H9 (cell line): ENCODE measurements around the gene RPL29. TPM values are rescaled to one million over a fixed set of nuclear protein-coding genes. Genes with fewer than 3 reads are reported as not detected.

Source experiments
- DNase-seq: peaks from one replicate; pipeline ENCODE4 v3.0.0-alpha.2; 2017
- H2AFZ ChIP-seq: one replicate; pipeline ENCODE4 v1.6.1; 2013; ENCODE audit warnings: mild to moderate bottlenecking, low read length, control low read depth, moderate library complexity
- H2AK5ac ChIP-seq: 2 replicates; pipeline ENCODE4 v1.6.1; 2013; ENCODE audit warnings: low read length, control low read depth, mixed read lengths; ENCODE audit not compliant: insufficient read length
- H2BK120ac ChIP-seq: one replicate; pipeline ENCODE4 v1.6.1; 2013; ENCODE audit warnings: low read depth, mild to moderate bottlenecking, low read length, control low read depth, inconsistent platforms; ENCODE audit not compliant: poor library complexity, severe bottlenecking
- H2BK12ac ChIP-seq: 2 replicates; pipeline ENCODE4 v1.6.1; 2013; ENCODE audit warnings: low read length, control low read depth, mixed read lengths, low read depth; ENCODE audit not compliant: insufficient read length
- H2BK15ac ChIP-seq: 2 replicates; pipeline ENCODE4 v1.6.1; 2013; ENCODE audit warnings: low read depth, low read length, control low read depth
- H2BK20ac ChIP-seq: one replicate; pipeline ENCODE4 v1.6.1; 2013; ENCODE audit warnings: low read depth, mild to moderate bottlenecking, low read length, control low read depth, inconsistent platforms; ENCODE audit not compliant: poor library complexity, severe bottlenecking
- H2BK5ac ChIP-seq: 2 replicates; pipeline ENCODE4 v1.6.1; 2013; ENCODE audit warnings: low read length, control low read depth, mixed read lengths; ENCODE audit not compliant: insufficient read length
- H3K14ac ChIP-seq: 2 replicates; pipeline ENCODE4 v1.6.1; 2013; ENCODE audit warnings: low read length, control low read depth; ENCODE audit not compliant: insufficient read depth
- H3K18ac ChIP-seq: 2 replicates; pipeline ENCODE4 v1.6.1; 2013; ENCODE audit warnings: low read depth, mild to moderate bottlenecking, mixed read lengths, low read length, control low read depth; ENCODE audit not compliant: insufficient read length
- H3K23ac ChIP-seq: 2 replicates; pipeline ENCODE4 v1.6.1; 2013; ENCODE audit warnings: low read length, control low read depth, mixed read lengths, low read depth; ENCODE audit not compliant: insufficient read length
- H3K23me2 ChIP-seq: 2 replicates; pipeline ENCODE4 v1.6.1; 2013; ENCODE audit warnings: low read depth, mild to moderate bottlenecking, mixed read lengths, low read length, control low read depth; ENCODE audit not compliant: insufficient read length, poor library complexity, severe bottlenecking
- H3K27ac ChIP-seq: 2 replicates; pipeline ENCODE4 v1.5.1; 2013; ENCODE audit warnings: low read length, control low read depth, mixed read lengths, low read depth; ENCODE audit not compliant: insufficient read length
- H3K27me3 ChIP-seq: 2 replicates; pipeline ENCODE4 v1.6.1; 2013; ENCODE audit warnings: low read length, control low read depth, inconsistent platforms; ENCODE audit not compliant: insufficient read depth
- H3K4ac ChIP-seq: 2 replicates; pipeline ENCODE4 v1.6.1; 2013; ENCODE audit warnings: low read depth, mild to moderate bottlenecking, control low read depth, inconsistent platforms, low read length, moderate library complexity
- H3K4me1 ChIP-seq: 2 replicates; pipeline ENCODE4 v1.6.1; 2013; ENCODE audit warnings: low read length, control low read depth, inconsistent platforms; ENCODE audit not compliant: insufficient read depth
- H3K4me2 ChIP-seq: 2 replicates; pipeline ENCODE4 v1.6.1; 2013; ENCODE audit warnings: low read length, control low read depth, mixed read lengths; ENCODE audit not compliant: insufficient read length, insufficient read depth
- H3K56ac ChIP-seq: 2 replicates; pipeline ENCODE4 v1.6.1; 2013; ENCODE audit warnings: low read depth, mild to moderate bottlenecking, mixed read lengths, low read length, control low read depth; ENCODE audit not compliant: insufficient read length
- H3K79me1 ChIP-seq: 2 replicates; pipeline ENCODE4 v1.6.1; 2013; ENCODE audit warnings: low read depth, mild to moderate bottlenecking, moderate library complexity, low read length, control low read depth, inconsistent platforms; ENCODE audit not compliant: insufficient read depth, poor library complexity, severe bottlenecking
- H3K79me2 ChIP-seq: 2 replicates; pipeline ENCODE4 v1.6.1; 2013; ENCODE audit warnings: low read length, control low read depth, inconsistent platforms; ENCODE audit not compliant: insufficient read depth
- H3K9ac ChIP-seq: 2 replicates; pipeline ENCODE4 v1.6.1; 2013; ENCODE audit warnings: low read length, control low read depth, mixed read lengths; ENCODE audit not compliant: insufficient read length; ENCODE audit errors: extremely low read depth
- H3K9me3 ChIP-seq: one replicate; pipeline ENCODE4 v1.6.1; 2013; ENCODE audit warnings: low read depth, low read length, inconsistent platforms; ENCODE audit not compliant: control insufficient read depth
- H3T11ph ChIP-seq: one replicate; pipeline ENCODE4 v1.6.1; 2013; ENCODE audit warnings: mild to moderate bottlenecking, low read length, control low read depth, inconsistent platforms
- H4K20me1 ChIP-seq: one replicate; pipeline ENCODE4 v1.6.1; 2013; ENCODE audit not compliant: control insufficient read depth, insufficient read length, insufficient read depth
- H4K5ac ChIP-seq: 2 replicates; pipeline ENCODE4 v1.6.1; 2013; ENCODE audit warnings: low read depth, mild to moderate bottlenecking, mixed read lengths, low read length, control low read depth; ENCODE audit not compliant: insufficient read length
- H4K8ac ChIP-seq: replicated peaks from 2 replicates; pipeline ENCODE4 v1.6.1; 2013; ENCODE audit warnings: low read length, control low read depth, mixed read lengths, low read depth; ENCODE audit not compliant: insufficient read length
- H4K91ac ChIP-seq: 2 replicates; pipeline ENCODE4 v1.6.1; 2013; ENCODE audit warnings: low read depth, mild to moderate bottlenecking, moderate library complexity, mixed read lengths, low read length, control low read depth; ENCODE audit not compliant: insufficient read length
- H3K27ac Mint-ChIP-seq, 3 experiments: 2 replicates in 2 of 3; 3 replicates in 1 of 3; pipeline ENCODE4 v1.8.0; 2020 to 2021; ENCODE audit warnings: mixed read lengths in 3 of 3, mild to moderate bottlenecking in 1 of 3, moderate library complexity in 1 of 3
- H3K27me3 Mint-ChIP-seq: 2 replicates; pipeline ENCODE4 v1.8.0; 2021; ENCODE audit warnings: low read depth, mild to moderate bottlenecking, moderate library complexity, mixed read lengths
- H3K36me3 Mint-ChIP-seq, 3 experiments: 2 replicates in 2 of 3; 3 replicates in 1 of 3; pipeline ENCODE4 v1.8.0; 2020 to 2021; ENCODE audit warnings: low read depth in 3 of 3, mixed read lengths in 3 of 3; ENCODE audit not compliant: insufficient read depth in 1 of 3
- H3K4me1 Mint-ChIP-seq, 2 experiments: 2 replicates each; pipeline ENCODE4 v1.8.0; 2020; ENCODE audit warnings: mixed read lengths in 2 of 2
- H3K4me3 Mint-ChIP-seq, 2 experiments: 2 replicates in 1 of 2; 3 replicates in 1 of 2; pipeline ENCODE4 v1.8.0; 2020 to 2021; ENCODE audit warnings: mild to moderate bottlenecking in 2 of 2, mixed read lengths in 2 of 2, moderate library complexity in 1 of 2
- H3K9me3 Mint-ChIP-seq, 2 experiments: 2 replicates in 1 of 2; 3 replicates in 1 of 2; pipeline ENCODE4 v1.8.0; 2020; ENCODE audit warnings: mild to moderate bottlenecking in 2 of 2, mixed read lengths in 2 of 2, moderate library complexity in 1 of 2
- CTCF ChIP-seq: fragments of 200-600 bp; sonication (generic); conservative IDR thresholded peaks from 3 replicates; pipeline ENCODE4 v1.8.0; 2021; ENCODE audit warnings: antibody characterized with exemption, mild to moderate bottlenecking
- WGBS: extraction: QIAGEN DNeasy Blood & Tissue Kit; methylation state at CpG from one replicate; pipeline ENCODE4 v1.1.7; 2013; ENCODE audit warnings: missing lambda C conversion rate, low lambda C conversion rate, mixed read lengths; ENCODE audit not compliant: insufficient read length; ENCODE audit errors: extremely low coverage; 5-methylcytosine and 5-hydroxymethylcytosine counted together
- total RNA-seq: library from RNA; stranded (reverse); gene quantifications from 2 replicates; pipeline ENCODE4 v1.2.1, GENCODE V29; 2021

RPL29 gene
- total RNA-seq, 1 experiment from 2014 or later, result 1,592 TPM

GRCh38 chr3:51957520-51958205 is 38.0 kb downstream of the RPL29 start:
- Histone ChIP-seq H3K18ac (no peak overlapping the region), H2BK12ac (no peak overlapping the region), H4K8ac (no peak overlapping the region), H3K56ac (no peak overlapping the region), H3K23ac (no peak overlapping the region), H2AK5ac (no peak overlapping the region), H3K14ac (no peak overlapping the region), H4K5ac (no peak overlapping the region), H2BK5ac (no peak overlapping the region), H3K27ac (no peak overlapping the region), H2AFZ (no peak overlapping the region), H3K9ac (no peak overlapping the region), H2BK15ac (no peak overlapping the region), H3K9me3 (no peaks in the 10 kb centered on the region), H2BK120ac (no peak overlapping the region), H3K4me1 (no peaks in the 10 kb centered on the region), H3K79me2 (no peaks in the 10 kb centered on the region), H2BK20ac (no peak overlapping the region), H3K79me1 (no peaks in the 10 kb centered on the region), H3K23me2 (no peaks in the 10 kb centered on the region), H3K27me3 (peaks cover 21% of the 10 kb centered on the region), H3K4ac (no peak overlapping the region), H3T11ph (no peak overlapping the region), H4K20me1 (no peaks in the 10 kb centered on the region), H3K4me2 (no peak overlapping the region), H4K91ac (no peak overlapping the region)
- peaks cover 71% of the 10 kb centered on the region for H3K27me3 Mint-ChIP-seq
- H3K36me3 Mint-ChIP-seq, result no peaks in the 10 kb centered on the region
- peaks cover 12 to 25% of the 10 kb centered on the region in 2 experiments for H3K4me1 Mint-ChIP-seq
- H3K27ac Mint-ChIP-seq, result no peak overlapping the region
- no peak overlapping the region for H3K4me3 Mint-ChIP-seq
- DNase-seq, result no peak
- no CpG with 5 or more reads among the region's 15 CpGs for WGBS
- no peak for TF ChIP-seq CTCF
- no peaks in the 10 kb centered on the region for H3K9me3 Mint-ChIP-seq
